AG10803 (cell line): ENCODE data around the gene CASTOR2.
A peak's percentile ranks its signal among the peaks of the same experiment; 100 is the strongest.
"Not testable (repeated sequence)": the region's sequence is repeated elsewhere in the genome, so short reads cannot be mapped to it uniquely, and the experiment has no call there.

ENCODE experiments used
- DNase-seq: peaks from one replicate; pipeline ENCODE4 v3.0.0; 2010; ENCODE audit warnings: low read depth
- H3K4me3 ChIP-seq: 2 replicates; pipeline ENCODE4 v1.5.1; 2011; ENCODE audit warnings: mild to moderate bottlenecking, low read length, control low read depth
- CTCF ChIP-seq: conservative IDR thresholded peaks from 2 replicates; pipeline ENCODE4 v1.5.1; 2011; ENCODE audit warnings: mild to moderate bottlenecking, low read length, control low read depth, inconsistent platforms

CASTOR2 gene

GRCh38 chr7:74988436-74988835 is 23.9 kb downstream of the CASTOR2 start:
- not testable (repeated sequence) for H3K4me3 ChIP-seq, DNase-seq

- no peak overlapping the region for H3K4me3 ChIP-seq
- DNase-seq, result no peak
- TF ChIP-seq CTCF, result no peak
These were observed 28.6 kb downstream of the CASTOR2 start for GRCh38 chr7:74993121-74993520.

- not testable (repeated sequence) for DNase-seq, H3K4me3 ChIP-seq
These were observed 30.5 kb downstream of the CASTOR2 start for GRCh38 chr7:74994869-74995543.

- not testable (repeated sequence) for H3K4me3 ChIP-seq, DNase-seq
These were observed 31.9 kb downstream of the CASTOR2 start for GRCh38 chr7:74996361-74996760.

GRCh38 chr7:74997811-74998210 is 33.3 kb downstream of the CASTOR2 start:
- H3K4me3 ChIP-seq, result not testable (repeated sequence)
- DNase-seq, result peak; percentile 8

DNA sequence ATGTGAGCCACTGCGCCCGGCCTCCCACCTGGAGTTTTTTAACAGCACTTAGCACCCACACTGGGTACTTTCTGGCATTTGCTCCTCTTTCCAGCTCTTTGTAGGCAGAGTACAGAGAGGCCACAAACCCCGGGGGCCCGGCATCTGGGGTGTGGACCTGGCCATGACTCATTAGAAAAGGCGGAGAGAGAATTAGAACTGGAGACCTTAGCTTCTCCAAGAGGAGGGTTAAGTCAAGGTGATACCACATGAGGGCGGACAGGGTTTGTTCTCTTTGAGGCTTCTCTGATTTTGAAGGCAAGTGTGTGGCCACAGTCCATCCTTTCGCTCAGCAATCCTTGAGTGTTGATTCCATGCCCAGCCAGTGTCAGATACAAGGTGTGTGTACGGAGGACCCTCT is 36.9 kb downstream of the CASTOR2 start:
- not testable (repeated sequence) for DNase-seq, H3K4me3 ChIP-seq

DNA sequence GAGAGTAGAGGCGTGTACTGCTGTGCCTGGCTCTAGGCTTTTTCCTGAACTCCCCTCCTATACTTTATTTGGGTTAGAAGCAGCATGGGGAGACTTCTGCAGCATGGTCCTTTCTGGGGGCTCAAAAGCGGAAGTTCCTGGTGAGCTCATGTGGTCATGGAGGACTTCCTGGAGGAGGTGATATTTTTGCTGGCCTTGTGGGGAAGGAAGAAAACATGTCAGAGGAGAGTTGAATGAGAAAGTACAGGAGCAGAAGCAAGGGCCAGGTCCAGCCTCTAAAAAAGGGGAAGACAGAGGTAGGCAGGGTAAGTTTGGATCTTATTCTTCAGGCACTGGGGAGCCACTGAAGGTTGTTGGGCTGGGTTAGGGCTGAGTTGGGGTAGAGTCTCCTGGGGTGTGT is 45.5 kb downstream of the CASTOR2 start:
- TF ChIP-seq CTCF, result no peak
- no peak for DNase-seq
- no peak overlapping the region for H3K4me3 ChIP-seq

DNA sequence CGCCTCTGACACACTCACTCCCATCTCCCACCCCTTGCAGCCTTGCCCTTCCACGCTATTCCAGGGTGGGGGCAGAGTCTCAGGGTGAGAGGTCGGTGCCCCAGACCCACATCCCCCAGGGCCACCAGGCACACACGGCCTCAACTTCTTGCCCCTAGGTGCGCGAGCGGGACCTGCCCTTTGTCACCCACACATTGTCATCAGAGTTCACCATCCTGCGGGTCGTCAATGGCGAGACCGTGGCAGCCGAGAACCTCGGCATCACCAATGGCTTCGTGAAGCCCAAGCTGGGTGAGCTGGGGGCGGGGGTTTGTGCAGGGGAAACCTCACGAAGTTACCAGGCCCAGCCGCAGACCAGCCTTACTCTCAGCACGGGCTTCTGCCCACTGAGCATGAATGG is 53.3 kb downstream of the CASTOR2 start:
- TF ChIP-seq CTCF, result no peak
- DNase-seq, result no peak

GRCh38 chr7:75018570-75019364 is 54.3 kb downstream of the CASTOR2 start:
- no peak for TF ChIP-seq CTCF
- no peak overlapping the region for H3K4me3 ChIP-seq
- DNase-seq, result no peak

More for the DNA sequence above, 53.3 kb downstream of the CASTOR2 start:
- no peak overlapping the region for H3K4me3 ChIP-seq

GRCh38 chr7:75019800-75020199 is 55.3 kb downstream of the CASTOR2 start:
- DNase-seq, result no peak
- H3K4me3 ChIP-seq, result no peak overlapping the region
- TF ChIP-seq CTCF, result no peak
